Ammon's horn (tissue), 1 donor: ENCODE measurements around the gene MED8.
A peak's percentile ranks its signal among the peaks of the same experiment; 100 is the strongest.
"Not testable (repeated sequence)": the region's sequence is repeated elsewhere in the genome, so short reads cannot be mapped to it uniquely, and the experiment has no call there.

Experiments
- DNase-seq: peaks from one replicate; pipeline ENCODE4 v3.0.0-alpha.2; 2016; ENCODE audit warnings: low spot score

MED8 gene

DNA sequence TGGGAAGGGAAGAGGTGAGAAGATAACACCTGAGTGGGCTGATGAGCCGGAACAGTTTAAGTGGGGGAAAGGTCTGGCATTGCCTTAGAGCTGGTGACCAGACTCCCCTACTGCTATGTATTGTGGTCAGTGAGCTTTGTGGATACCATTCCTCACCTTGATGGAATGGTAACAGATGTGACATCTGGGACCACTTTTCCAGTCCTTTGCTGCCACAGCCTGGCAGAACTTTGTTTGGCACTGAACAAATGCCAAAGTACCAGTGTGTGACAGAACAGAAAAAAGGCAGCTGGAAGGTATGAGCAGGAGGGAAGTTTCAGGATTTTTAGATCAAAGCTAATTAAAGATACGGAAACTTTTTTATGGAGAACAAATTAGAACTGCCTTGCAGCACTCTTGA, 6.2 kb downstream of the MED8 start:
- peak; percentile 75 for DNase-seq

GRCh38 chr1:43382027-43382779, 7.4 kb downstream of the MED8 start:
- DNase-seq, result peak; percentile 94

DNA sequence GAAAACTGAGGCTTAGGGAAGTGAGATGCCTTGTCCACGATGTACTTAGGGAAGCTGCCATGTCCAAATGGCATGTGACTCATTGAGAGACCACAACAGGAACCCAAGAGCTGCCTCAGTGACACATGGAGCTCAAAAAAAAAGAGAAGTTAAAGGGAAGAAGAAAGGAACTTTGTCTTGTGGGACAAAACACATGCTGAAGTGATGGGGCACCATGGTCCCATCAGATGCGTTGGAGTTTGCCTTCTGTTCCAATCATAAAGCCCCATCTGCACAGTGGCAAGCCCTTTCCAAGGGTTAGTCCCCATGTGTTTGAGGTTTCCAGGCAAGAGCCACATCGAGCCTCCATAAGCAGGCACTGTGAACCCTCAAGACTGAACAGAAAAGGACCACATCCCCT, 8.0 kb downstream of the MED8 start:
- peak; percentile 77 for DNase-seq

DNA sequence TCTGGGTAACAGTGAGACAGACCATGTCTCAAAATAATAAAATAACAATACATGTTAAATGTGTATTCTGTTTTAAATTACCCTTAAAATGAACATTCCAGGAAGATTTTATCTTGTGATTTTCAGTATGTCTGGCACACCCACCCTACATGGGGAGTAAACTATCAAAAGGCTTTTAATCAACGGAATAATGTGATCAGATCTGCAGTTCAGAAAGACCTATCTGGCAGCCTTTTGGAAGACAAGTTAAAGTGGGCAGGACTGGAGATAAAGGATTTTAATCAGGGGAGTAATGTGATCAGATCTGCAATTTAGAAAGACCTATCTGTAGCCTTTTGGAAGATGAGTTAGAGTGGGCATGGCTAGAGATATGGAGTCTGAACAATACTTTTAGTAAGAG, 10.1 kb downstream of the MED8 start:
- DNase-seq, result no peak

GRCh38 chr1:43377831-43378230, 11.8 kb downstream of the MED8 start:
- DNase-seq, result no peak

DNA sequence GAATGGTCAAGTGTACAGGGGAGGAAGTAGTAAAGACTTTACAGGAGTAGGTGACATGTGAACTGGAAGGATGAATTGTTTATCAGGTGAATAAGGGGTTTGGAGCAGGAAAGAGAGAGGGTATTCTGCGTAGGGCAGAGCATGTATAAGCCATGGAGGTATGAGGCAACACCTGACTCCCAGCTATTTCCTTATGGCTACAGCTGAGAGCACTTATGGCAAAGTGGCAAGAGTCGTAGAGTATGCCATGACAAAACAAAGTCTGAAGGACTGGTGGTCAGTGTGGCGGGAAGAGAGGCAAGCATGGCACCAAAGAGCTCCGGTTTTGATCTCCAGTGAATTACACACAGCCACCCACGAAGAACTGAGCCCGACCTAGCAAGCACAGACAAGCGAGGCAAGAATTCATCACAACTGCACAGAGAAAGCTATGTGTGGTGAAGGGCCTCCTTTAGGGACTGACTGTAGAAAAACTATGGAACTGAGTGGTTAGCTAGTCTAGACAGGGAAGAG, 12.8 kb downstream of the MED8 start:
- no peak for DNase-seq

DNA sequence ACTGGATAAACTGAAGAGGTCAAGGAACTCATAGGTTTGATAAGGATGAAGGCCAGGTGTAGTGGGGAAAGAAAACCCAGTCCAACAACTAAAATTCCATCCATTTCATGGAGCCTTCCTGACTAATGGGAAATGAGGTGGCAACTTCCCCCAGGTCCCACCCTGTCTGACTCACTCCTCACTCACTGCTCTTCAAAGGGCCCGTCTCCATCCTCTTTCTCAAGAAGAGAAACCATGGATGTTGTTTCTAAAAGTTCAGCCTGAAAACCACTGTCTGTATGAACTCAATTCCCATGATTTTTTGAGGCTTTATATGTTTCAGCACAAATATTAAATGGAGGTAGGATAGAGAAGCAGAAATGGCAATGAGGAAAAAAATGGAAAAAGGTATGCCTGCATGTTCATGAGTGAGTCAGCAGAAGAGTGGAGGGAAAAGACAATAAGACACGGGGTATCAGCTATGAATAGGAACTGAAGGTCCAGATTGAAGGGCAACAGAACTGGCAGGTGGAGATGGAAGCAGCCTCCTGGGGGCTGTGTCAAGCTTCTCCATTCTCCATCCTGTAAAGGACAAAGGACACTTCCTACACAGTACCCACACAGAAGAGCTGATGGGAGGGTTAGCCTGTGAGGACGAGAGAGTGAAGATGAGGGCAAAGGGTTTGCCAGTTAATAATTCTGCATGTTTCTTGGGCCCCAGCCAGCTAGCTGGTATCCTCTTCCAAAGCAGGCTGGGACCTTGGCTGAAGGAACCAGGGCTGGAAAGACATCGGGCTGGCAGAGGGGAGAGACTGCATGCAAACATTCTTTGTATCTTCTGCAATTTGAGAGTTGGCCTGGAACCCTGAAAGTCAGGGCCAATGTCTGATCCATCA, 16.3 kb downstream of the MED8 start:
- DNase-seq, result no peak

DNA sequence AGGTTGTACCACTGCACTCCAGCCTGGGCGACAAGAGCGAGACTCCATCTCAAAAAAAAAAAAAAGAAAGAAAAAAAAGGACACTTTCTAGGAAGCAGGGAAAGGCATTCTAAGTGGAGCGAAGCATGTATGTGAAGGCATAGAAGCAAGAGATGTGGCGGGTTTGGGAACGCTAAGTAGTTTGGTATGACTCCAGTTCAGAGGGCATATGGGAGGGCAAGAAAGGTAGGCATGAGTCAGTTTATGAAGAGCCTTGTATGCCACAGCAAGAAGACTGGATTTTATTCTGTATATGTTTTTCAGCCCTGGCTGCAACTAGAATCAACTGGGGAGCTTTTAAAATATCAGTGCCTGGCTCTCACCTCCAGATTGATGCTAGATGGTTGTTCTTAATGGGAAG, 17.4 kb downstream of the MED8 start:
- no peak for DNase-seq

- DNase-seq, result no peak
Observed at GRCh38 chr1:43370564-43370963, 19.0 kb downstream of the MED8 start.

DNA sequence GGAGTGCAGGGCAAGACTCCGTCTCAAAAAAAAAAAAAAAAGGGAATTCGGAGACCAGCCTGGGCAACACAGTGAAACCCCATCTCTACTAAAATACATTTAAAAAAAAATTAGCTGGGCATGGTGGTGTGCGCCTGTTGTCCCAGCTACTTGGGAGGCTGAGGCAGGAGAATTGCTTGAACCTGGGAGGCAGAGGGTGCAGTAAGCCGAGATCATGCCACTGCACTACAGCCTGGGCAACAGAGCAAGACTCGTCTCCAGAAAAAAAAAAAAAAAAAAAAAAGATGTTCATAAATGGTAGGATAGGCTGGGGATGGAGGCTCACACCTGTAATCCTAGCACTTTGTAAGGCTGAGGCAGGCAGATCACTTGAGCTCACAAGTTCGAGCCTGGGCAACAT, 19.8 kb downstream of the MED8 start:
- DNase-seq, result not testable (repeated sequence)

GRCh38 chr1:43368646-43369020, 21.0 kb downstream of the MED8 start:
- DNase-seq, result no peak

- DNase-seq, result peak; percentile 91
Observed at GRCh38 chr1:43367904-43368645, 21.5 kb downstream of the MED8 start, which contains the start of gene ELOVL1. Gene ELOVL1 (minus strand): TSS chr1:43368011. CDS start chr1:43365609, 2,402 bp downstream.

DNA sequence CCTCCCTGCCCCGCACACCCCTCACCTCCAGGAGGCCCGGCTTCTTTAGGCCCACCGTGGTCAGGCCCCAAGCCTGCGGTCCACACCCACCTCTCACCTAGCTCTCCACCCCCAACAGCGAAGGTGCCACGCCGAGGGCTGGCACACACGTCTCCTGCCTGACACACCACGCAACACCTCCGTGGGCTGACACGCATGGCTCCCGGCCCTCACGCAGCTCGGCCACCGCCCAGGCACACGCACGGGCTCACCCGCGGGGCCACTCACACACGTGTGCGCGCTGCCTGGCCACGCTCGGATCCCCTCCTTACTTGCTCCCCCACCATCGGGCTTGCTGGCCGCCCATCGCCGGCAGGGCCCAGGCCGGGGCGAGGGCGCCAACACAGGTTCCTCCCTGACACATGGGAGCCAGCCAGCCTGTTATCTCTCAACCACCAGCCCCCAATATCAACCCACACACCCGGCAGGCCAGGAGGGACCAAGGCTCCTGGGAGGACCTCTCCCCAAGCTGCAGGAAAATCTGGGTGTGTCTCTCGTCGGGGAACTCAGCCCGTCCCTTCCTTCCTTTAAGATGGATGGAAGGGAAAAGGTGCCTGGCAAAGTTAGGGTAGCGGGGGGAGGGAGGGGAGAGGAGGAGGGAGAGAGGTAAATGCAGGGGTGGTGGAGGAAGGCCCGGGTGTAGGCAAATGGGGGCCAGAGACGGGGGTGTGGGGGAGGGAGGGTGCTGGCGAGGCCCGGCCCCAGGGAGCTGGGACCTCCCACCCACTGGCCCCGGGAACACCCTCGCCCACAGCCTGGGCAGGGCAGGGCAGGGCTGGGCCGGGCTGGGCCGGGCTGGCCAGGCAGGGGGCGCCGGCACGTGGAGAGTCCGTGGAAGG, 22.3 kb downstream of the MED8 start:
- no peak for DNase-seq

- DNase-seq, result no peak
Observed at GRCh38 chr1:43366601-43367025, 23.0 kb downstream of the MED8 start.

- DNase-seq, result no peak
Observed at GRCh38 chr1:43366179-43366578, 23.4 kb downstream of the MED8 start.

- no peak for DNase-seq
Observed at GRCh38 chr1:43365678-43366077, 23.9 kb downstream of the MED8 start.

- DNase-seq, result no peak
Observed at GRCh38 chr1:43363935-43364525, 25.6 kb downstream of the MED8 start.

GRCh38 chr1:43363283-43363934, 26.2 kb downstream of the MED8 start:
- DNase-seq, result no peak

- no peak for DNase-seq
Observed at GRCh38 chr1:43360616-43361015, 29.0 kb downstream of the MED8 start.

DNA sequence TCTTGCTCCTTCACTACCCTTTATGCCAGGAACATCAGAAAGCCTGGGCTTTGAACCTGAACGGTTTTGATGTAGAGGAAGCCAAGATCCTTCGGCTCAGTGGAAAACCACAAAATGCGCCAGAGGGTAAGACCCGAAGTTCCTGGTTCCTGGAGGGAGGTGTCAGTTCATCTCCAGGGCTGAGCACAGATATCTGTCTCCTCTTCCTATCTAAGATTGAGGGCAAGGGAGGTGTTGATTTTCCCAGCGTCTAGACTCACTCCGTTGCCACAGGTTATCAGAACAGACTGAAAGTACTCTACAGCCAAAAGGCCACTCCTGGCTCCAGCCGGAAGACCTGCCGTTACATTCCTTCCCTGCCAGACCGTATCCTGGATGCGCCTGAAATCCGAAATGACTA, 29.9 kb downstream of the MED8 start:
- no peak for DNase-seq
